Activated gamma-delta T cell treated with anti-CD3 and anti-CD28 coated beads, Interleukin-2, amount 50 U/mL, for 16 hours (primary cell): Measurements from ENCODE around the gene ARHGEF19.
"Not testable (repeated sequence)": the region's sequence is repeated elsewhere in the genome, so short reads cannot be mapped to it uniquely, and the experiment has no call there.

ENCODE experiments used
- DNase-seq: peaks from one replicate; pipeline ENCODE4 v3.0.0-alpha.2; 2020; ENCODE audit warnings: low read depth

The ARHGEF19 gene

DNA sequence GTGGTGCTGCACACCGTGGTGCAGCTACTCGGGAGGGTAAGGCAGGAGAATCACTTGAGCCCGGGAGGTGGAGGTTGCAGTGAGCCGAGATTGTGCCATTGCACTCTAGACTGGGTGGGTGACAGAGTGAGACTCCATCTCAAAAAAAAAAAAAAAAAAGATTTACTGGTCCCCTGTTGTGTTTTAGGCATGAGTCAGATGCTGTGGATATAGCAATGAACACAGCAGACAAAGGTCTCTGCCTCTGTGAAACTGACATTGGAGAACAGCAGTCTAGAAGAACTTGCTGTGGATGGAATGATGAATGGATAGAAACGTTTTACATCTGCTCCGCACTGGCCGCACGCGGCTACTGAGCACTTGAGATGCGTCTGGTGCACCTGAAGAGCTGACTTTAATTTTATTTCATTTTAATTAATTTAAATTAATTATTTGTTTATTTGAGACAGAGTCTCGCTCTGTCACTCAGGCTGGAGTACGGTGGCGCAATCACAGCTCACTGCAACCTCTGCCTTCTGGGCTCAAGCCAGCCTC lies 32.1 kb downstream of the ARHGEF19 start:
- no peak for DNase-seq

DNA sequence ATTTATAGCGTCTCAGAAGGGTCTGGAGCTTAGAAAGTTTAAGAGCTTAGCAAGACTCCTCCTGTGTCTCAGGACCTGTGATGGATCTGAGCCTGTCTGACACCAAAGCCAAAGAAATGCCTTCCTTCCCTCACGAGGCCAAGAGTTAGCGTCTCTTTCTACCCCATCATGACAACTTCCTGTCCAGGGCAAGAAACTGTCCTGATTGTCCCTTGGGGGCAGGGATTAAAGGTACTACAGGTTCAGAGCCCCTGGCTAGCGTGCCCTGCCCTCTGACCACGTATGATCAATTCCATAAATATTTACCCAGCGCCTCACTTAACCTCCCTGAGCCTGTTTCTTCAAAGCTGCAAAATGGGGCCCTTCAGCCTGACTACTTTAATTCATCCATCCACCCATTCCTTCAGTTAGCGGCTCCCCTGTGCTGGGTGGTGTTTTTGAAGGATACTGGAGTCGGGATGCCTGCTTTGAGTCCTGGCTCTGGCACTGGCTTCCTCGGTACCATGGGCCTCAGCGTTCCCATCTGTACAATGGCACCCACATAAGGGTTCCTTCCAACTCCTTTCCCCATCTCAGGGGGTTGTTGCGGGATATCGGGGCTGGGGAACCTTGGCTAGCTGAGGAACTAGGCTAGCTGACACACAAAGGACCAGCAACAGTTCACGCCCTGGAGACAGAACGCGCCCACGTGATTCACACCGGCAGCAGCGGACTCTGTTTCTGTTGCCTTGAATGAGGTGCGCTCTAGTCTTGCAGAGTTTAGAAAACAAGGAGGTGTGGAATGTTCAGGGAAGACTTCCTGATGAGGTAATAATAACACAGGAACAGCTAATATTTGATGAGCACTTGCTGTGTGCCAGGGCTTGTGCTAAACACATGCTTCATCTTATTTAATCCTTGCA lies 33.6 kb downstream of the ARHGEF19 start:
- no peak for DNase-seq

DNA sequence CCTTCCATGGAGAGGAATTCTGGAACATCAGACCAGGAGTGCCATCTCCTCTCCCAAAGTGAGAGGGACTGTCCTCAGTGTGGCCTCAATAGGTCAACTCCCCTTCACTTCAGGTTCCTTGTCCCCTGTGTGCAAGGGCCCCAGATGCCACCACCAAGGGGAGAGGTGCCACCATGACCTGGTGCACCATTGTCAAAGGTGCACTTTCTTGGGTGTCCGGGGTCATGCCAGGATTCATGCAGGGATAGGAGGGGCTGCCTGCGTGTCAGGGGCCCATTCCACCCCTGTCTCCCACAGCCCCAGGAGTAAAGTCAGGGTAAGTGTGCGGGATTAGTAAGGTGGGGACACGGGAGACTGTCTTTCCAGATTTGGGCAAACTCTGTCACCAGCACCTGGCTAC lies 35.1 kb downstream of the ARHGEF19 start:
- no peak for DNase-seq

DNA sequence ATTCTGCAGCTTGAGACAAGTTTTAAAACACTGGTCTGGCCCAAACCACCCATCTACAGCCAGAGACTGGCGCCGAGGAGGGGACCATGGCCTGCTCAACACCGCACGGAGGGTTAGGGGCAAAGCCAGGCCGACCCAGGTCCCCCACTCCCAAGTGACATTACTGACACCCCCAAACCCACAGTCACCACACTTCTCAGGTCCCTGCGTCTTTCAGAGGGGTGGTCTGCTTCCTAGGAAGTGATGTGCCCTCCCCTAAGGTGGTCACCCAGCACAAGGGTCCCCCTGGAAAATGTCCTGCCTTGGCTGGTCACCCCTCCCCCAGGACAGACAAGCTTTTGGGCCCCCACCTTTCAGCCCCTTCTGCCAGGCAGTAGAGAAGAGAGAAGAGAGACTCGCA lies 35.8 kb downstream of the ARHGEF19 start:
- DNase-seq = no peak

DNA sequence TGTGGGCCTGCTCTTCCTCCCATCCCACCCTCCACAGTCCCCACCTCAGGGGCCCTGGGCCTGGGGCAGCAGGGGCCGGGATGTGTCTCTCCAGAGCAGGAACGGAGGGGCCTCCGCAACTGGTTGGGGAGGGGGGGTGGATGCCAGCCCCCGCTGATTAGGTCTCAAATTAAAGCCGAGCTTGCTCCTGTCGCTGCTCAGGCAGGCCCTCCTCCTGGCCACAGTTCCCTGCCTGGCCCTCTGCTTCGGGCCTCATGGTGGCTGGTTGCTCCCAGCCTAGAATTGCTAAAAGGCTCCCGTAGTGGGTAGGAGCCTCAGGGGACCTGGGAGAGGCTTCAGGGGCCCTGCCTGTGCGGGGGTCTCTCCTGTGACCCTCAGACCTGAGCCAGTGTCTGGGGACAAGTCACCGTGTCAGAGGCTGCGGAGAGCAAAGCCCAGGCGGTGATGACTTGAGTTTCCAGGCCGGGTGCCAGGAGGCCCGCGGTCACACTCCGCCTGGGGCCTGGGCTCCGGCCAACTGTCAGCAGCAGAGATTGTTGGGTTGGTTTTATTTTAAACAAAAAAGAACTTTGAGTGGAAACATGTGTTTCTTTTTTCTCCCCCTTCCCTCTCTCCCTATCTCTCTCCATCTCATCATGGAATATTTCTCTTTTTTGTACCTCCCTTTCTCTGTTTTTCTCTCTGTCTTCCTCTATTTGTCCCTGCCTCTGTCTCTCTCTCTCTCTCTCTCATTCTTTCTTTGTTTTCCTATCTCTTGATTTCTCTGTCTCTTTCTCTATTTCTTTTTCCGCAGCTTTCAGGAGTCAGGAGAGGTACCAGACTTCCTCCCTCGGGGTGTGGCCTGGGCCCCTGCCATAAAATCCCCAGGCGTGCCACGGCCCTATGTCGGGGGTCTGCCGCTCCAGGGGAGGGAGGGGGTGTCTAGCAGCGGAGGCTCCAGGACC lies 36.6 kb downstream of the ARHGEF19 start:
- no peak for DNase-seq

DNA sequence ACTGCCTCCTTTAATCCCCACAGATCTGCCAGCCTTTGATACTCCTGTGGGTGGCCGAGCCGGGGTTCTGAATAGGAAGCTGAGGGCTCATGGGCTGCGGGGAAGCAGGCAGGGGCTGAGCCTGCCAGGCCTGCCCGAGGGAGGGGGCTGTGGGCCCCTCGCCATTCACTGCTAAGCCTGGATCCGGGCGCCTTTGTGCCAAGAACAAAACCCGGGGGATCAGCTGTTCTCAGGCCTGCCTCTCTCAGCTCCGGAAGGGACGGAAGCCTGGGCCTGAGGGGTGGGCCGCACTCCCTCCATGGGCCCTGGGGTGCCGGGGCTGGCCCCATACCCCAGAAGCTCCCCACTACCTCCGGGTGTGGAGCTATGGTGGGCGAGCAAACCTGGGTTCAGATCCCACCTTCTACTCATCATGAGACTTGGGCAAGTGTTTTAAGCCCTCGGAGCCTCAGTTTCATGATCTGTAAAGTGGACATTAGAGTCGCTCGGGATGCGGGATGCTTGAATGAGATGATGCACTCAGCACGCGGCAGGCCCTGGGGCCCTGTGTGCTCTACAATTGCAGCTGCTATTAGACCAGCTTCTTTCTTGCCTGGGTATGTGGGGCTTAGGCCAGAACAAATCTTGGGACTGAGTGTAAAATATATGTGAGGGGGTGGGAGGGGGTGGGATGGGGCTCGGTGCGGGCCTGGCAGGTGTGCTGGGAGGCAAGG lies 37.4 kb downstream of the ARHGEF19 start:
- no peak for DNase-seq

DNA sequence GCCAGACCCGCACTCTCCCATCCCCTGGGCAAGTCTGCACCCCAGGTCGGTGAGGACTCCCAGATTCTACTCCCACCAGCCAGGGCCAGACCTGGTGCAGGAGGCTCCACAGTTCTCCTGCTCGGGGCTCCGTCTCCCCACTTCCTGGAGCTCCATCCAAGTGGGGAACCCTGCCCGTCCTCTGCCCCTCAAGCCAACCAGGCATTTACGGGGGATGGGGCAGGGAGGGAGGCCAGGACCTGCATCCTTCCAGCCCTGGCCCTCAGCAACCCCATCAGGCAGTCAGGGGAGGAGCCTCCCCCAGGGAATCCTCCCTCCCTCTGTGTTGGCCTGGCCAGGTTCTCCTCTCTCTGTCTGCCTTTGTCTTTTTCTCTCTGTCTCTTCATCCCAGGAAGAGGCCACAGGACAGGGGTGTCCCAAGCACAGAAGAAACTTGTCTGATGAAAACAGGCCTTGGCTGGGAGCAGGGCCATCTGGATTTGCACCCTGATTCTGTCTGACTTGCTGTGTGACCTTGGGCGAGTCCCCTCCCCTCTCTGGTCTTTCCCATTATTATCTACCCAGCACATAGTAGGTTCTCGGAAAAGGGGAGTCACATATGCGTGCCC lies 38.1 kb downstream of the ARHGEF19 start:
- no peak for DNase-seq

DNA sequence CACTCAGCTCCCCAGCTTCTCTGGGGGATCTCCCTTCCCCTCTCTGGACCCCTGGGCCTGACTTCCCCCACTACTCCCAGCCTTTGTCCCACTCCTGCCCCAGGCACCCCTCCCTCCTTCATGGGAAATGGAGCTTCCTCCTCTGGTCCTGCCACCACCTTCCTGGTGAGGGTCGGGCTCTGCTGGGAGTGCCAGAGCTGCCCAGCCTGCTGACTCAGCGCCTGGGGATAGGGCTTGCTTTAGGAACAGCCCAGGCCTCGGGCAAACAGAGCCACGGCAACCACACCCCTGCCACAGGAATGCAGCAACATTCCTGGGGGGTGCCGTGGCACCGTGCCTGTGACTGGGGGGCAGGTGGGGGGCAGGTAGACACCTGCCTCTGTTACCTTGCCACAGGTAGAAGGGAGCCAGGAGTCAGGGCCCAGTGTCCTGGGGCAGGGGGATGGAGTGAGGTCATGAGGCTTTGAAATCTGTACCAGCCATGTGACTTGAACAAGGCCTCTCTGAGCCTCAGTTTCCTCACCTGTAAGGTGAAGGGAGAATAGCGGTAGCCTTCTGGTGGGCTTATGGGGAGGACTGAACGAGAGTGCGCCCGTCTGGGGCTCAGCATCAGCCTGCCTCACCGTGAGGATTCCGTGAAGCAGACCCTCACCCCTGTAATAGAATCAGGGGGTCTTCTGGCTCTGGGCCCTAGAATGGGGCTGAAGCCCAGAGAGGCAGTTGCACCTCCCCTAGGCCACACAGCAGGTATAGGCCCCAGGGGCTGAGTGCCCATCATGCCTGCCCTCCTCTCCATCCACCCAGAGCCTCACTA lies 38.8 kb downstream of the ARHGEF19 start:
- no peak for DNase-seq

DNA sequence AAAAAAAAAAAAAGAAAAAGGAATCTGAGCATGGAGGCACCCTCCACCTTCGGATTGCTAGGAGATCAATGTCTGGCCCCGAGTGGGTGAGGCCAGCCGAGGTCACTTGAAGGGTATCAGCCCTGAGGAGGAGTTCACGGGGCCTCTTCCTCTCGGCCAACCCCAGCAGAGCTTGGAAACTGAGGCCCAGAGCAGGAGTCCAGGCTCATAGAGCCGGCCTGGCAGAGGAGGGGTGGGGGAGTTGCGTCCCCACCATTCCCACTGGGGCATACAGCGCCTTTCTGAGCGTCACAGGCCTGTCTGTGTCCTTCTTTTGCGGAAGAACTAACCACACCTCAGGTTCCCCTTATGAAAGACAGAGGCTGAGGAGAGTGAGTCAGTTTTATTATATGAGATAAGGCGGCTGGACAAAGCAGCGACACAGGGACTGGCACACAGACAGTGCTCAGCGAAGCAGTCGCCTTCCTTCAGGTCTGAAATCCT lies 39.4 kb downstream of the ARHGEF19 start:
- DNase-seq = no peak

DNA sequence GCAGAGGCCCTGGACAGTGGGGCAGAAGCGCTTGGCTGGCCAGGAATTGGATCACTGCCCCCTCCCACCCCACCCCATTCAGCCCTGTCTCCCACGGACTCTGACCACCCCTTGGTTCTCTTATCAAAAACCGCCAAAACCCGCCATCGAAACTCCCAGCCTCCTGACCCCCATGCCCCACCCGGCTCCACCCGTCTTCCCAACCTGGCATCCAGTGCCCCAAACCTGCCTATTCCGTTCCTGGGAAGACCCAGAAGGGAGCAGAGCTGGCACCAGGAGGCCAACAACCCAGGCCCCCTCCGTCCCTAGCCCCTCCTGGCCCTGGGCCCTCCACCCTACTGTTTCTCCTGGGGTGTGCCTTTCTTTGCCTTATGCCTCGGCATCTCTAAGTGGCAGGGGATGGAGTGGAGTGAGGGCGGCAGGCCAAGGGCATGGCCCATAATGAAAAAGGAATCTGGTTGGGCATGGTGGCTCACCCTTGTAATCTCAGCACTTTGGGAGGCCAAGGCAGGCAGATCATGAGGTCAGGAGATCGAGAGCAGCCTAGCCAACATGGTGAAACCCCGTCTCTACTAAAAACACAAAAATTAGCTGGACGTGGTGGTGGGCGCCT lies 40.1 kb downstream of the ARHGEF19 start:
- no peak for DNase-seq

DNA sequence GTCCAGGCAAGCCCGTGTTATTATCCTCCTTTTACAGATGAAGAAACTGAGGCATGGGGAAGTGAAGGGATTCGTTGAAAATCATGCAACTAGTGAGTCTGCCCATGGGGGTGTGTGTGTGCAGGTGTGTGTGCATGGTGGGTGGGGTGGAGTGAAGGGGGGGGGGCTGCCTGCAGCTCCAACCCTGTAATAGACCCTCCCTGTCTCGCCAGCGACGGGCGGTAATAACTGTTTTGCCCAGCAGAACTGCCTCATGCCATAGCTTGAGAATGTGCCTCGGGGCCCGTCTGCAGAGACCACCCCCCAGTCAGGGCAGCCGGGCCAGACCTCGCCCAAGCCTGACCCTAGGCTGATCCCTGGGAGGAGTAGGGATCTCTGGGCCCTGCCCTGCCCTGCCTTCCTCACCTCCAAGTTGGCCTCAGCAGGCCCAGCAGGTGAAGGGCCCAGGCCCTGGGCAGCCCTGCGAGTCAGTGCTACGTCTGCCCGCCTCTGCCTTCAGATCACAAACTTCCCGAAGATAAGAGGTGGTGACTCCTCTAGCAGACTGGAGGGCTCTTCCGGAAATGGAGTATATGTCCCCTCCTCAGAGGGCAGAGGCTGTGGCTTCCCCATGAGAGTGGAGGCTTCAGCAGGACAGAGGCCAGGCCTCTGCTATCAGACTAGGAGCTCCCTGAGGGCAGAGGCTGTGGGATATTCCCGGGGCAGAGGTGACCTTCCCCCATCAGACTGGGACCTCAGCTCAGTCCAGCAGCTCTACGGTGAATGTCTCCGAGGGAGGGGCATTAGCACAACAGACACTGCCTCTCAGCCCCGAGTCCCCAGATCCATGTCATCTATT lies 40.9 kb downstream of the ARHGEF19 start:
- no peak for DNase-seq

DNA sequence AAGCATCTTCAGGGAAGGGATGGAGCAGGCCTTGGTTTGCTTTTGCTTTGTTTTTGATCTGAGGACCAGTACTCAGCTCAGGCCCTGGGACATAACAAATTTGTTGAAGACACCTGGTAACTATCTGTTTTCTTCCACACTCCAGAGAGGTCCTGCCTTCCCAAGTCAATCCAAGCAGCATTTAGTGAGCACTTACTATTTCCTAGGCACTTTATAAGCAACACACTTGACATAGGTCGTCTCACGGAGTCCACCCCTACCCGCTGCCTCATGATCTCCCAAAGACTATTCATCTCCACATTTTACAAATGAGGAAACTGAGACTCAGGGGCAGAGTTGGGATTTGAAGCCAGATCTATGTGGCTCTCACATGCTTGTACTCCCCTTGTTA lies 42.2 kb downstream of the ARHGEF19 start:
- no peak for DNase-seq

DNA sequence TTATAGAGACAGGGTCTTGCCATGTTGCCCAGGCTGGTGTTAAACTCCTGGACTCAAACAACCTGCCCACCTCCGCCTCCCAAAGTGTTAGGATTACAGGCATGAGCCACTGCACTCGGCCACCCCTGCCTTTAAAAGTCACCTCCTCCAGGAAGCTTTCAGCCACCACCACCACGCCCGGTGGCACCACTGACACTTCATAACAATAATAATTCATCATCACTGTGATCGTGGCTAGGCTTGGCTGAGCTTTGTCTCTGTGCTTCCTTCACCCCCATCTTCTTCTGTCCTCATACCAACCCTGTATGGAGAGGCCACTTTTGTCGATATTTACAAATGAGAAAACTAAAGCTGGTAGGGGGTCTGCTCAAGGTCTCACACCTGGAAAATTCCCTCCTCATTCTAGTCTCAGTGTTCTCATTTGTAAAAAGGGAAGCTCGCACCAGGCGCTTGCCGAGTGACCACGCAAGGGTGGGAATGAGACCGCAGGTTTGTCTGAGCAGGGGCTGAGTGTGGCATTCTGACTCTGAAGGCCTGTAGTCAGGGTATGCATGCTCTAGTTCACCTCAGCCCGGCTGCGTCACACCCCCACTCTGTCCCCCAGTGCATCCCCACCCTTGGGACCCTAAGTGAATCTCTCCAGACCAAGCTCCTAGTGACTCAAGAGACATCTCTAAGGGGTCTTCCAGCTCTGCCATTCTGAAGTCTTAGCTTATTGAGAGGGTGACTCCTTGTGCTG lies 43.7 kb downstream of the ARHGEF19 start:
- no peak for DNase-seq

DNA sequence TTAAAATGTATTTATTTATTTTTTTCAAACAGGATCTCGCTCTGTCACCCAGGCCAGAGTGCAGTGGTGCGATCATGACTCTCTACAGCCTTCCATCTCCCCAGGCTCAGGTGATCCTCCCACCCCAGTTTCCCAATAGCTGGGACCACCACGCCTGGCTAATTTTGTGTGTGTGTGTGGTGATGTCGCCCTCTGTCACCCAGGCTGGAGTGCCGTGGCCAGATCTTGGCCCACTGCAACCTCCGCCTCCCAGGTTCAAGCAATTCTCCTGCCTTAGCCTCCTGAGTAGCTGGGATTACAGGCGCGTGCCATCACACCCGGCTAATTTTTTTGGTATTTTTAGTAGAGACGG lies 44.3 kb downstream of the ARHGEF19 start:
- DNase-seq = not testable (repeated sequence)

DNA sequence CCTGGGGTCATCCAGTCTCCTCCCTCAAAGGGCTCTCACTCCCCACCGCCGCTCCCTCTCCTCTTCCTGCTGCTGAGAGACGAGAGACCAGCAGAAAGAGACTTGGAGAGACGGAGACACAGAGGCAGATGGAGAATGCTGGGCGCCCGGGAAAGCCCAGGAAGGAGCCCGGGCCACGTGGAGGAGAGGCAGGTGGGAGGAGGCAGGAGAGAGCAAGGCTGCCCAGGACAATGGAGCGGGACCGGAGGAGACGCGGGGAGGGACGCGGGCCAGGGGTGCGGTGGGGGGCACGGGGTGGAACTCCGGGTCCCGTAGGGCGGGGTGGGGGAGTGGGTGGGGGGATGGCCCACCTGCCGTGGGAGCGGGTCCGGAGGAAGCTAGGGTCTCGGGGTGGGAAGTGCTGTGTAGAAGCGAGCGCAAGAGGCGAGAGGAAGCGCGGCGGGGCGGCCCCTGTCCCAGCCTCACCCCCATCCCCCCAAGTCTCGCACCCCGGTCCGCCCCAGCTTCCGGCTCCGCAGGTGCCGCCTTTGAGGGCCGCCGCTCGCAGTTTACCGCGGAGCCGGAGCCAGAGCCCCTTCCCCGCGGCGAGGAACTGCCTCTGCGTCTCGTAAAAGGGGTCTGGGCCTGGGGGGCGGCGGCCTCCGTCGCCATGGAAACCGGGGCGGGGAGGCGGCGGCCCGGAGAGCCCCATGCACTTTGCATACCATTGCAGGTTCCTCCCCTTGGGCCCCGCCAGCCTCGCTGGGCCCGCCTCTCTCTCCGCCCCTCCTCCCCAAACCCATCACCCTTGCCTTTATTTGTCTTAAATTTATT lies 44.9 kb downstream of the ARHGEF19 start:
- DNase-seq = peak; percentile 32

DNA sequence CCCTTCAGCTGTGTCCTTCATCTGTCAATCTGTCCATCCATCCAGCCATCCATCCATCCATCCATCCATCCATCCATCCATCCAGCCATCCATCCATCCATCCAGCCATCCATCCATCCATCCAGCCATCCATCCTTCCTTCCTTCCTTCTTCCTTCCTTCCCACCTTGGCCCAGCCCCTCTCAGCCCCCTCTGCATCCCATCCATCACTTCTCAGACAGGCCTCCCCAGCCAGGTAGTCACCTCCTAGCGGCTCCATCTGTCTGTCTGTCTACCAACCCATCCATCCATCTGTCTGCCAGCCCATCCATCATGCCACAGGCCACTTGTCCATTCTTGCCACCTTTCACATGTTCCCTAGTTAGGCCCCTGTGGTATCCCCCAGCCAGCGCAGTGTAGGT lies 46.3 kb downstream of the ARHGEF19 start:
- DNase-seq = no peak

DNA sequence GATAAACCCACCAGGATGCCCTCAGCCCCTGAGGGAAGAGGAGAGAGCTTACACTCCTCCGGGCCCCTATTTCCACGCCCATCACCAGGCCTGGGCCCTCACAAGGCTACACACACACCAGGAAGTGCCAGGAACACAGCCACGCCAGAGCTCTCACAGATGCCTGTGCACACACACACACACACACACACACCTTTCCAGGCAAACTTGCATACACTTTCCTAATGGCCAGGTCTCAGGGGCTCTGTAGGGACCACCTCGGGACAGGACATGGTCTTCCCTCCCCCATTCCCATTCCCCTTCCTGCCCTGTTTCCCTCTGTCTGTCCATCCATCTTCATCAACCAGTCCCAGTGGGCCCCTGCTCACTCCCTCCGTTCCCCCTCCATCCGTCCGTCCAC lies 46.9 kb downstream of the ARHGEF19 start:
- no peak for DNase-seq

DNA sequence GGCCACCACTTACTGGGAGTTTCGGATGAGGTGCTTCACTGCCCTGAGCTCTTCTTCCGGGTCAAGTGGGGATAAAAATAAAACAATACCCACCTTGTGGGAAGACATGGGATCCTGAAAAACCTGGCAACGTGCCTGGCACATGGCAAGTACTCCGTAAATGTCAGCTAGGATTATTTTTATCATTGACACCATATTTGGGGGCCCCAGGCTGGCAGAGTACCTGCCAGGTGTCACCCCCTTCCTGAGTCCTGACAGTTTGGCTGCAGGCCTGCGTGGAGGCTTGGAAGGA lies 47.4 kb downstream of the ARHGEF19 start:
- no peak for DNase-seq
